ENCODE results near the gene SH3RF3.
"Not testable (repeated sequence)": the region's sequence is repeated elsewhere in the genome, so short reads cannot be mapped to it uniquely, and the experiment has no call there.

The SH3RF3 gene

DNA sequence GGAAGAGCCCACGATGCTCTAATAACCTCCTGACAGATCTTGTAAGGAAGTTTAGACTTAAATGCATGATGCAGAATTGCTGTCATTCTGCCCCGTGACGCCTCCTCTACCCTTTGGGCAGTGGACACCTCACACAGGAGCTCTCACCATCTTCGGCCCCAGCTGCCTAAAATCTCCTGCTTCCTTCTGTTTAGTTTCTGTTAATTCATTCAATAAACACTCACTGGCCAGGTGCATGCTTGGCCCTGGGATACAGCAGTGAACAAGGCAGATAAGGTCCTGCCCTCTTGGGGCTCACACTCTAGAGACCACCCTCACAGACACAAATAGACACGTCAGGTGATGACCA lies 403.7 kb downstream of the SH3RF3 start:
- DNase-seq, result no peak

DNA sequence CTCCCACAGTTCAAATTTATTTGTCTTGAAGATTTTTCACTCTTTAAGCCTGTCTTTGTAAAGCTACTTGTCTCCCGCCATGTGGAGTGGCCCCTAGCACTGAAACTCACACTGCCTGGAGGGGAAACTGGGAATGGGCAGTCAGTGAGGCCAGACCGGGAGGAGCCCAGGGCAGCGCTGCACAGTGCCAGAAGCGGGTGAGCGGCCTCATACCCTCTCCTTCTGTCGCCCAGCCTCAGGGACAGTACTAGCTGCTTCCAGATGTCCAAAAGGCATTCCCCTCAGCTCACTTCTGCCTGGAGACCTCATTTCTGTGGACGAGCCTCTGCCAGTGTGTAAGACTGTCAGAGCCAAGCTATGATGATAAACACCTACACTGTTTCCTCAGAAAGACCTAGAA lies 404.8 kb downstream of the SH3RF3 start:
- no peak for DNase-seq

DNA sequence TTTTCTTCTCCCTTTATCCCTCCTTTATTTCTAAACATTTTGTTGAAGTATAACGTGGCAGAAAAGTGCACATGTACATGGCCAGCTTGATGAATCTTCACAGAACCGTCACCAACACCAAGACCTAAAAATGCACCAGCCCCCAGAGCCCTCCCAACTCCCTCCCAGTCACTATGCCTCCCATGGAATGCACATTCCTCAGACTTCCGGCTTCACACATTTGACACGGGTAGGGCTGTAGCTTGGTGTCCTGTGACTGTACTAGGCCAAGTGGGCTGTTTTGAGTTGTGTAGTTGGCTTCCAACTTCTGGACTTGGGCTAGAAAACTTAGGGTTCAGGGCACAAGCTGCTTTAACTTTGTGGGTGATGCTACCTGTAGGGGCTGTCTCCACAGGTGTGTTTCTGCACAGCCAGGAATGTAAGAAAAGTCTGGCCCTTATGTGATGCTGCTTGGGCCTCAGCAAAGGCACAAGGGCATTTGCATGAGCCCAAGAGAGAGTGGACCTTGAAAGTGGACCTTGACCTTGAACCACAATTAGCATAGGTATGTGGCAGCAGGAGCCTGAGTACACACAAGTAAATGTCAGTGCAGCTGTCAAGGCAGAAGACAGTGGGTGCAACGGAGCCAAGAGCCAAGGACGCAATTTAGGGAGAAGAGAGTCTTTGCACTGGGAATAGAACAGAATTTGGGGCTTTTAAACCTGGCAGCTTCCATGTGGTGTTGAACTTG lies 406.4 kb downstream of the SH3RF3 start:
- DNase-seq, result no peak

DNA sequence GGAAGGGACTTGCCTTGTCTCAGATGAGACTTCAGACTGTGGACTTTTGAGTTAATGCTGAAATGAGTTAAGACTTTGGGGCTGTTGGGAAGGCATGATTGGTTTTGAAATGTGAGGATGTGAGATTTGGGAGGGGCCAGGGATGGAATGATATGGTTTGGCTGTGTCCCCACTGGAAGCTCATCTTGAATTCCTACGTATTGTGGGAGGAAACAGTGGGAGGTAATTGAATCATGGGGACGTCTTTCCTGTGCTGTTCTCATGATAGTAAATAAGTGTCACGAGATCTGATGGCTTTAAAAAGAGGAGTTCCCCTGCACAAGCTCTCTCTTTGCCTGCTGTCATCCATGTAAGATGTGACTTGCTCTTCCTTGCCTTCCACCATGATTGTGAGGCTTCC lies 407.6 kb downstream of the SH3RF3 start:
- DNase-seq, result not testable (repeated sequence)

DNA sequence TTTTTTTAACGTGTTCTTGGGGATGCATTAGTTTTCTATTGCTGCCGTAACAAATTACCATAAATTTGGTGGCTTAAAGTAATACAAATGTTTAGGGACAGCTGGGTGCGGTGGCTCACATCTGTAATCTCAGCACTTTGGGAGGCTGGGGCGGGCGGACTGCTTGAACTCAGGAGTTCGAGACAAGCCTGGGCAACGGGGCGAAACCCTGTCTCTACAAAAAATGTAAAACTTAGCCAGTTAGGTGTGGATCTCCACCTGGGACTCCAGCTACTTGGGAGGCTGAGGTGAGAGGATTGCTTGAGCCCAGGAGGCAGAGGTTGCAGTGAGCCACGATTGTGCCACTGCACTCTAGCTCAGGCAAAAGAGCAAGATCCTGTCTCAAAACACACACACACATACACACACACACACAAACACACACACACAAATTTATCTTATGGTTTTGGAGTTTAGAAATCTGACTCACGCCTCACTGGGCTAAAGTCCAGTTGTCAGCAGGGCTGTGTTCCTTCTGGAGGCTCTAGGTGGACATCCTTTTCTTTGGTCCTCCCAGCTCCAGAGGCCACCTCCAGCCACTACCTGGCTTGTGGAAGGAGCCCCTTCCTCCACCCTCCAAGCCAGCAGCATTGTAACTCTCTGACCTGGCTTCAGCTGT lies 408.7 kb downstream of the SH3RF3 start:
- DNase-seq, result no peak

- no peak for DNase-seq
These were observed 409.5 kb downstream of the SH3RF3 start for GRCh38 chr2:109538546-109538945.

DNA sequence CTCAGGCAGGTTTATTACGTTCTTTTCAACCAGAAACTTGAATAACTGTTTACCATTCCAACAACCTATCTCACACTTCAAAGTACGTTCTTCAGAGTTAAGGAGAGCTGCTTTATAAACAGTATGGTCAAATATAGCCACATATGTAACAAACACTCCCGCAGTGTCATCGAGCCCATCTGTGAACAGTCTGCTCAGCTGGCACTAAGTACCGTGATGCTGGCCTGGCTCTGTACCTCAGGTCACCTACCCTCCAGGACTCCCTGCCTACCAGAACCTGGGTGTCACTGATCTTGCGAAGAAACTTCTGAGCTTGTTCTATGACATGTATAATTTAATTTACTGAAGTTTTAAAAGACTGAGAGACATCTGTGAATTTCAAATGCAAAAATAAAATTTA lies 413.4 kb downstream of the SH3RF3 start:
- DNase-seq, result no peak

DNA sequence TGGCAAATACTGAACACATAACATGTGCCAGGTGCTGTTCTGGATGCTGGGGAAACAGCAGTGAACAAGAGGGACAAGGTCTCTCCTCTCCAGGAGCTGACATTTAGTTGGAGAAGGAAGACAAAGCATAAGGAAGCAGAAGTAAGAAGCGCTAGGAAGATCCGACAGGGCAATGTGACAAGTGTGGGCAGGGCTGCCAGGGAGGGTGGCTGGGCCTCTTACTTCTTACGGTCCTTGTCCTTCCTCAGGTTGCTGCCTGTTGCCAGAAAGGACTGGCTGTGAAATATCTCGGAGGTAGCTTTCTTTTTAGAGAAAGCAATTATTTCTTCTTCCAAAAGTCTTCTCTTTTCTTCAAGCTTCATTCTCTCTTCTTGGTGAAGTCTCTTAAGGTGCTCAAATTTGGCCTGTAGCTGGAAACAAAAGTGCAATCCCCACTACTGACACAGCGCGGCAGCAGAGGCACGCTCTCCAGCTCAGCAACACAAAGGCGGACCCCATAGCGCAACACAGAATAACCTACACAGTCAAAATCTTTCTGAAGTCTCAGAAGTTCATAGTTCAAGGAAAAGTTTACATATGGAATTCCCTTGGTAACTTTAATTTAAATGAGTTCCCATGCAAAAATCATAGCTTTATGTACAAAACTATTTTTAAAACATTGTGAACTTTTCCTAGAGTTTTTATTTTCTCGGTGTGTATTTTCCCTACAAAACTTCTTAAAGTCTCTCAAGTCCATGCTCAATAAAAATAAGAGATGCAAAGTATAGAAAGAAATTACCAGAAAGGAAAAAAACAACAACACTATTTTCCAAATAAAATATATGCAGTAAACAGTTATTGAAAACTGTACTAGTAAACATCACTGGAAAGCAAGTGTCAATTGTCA lies 417.1 kb downstream of the SH3RF3 start:
- peak; percentile 6 for DNase-seq

- no peak for DNase-seq
These were observed 418.3 kb downstream of the SH3RF3 start for GRCh38 chr2:109547280-109547679.

- no peak for DNase-seq
These were observed 420.1 kb downstream of the SH3RF3 start for GRCh38 chr2:109549016-109549590.

Data from DMS 273 treated with DMSO at 0.1 percent for 48 hours (cell line).